Measurements from ENCODE around the gene RBM22.
A peak's percentile ranks its signal among the peaks of the same experiment; 100 is the strongest.

Gene RBM22

DNA sequence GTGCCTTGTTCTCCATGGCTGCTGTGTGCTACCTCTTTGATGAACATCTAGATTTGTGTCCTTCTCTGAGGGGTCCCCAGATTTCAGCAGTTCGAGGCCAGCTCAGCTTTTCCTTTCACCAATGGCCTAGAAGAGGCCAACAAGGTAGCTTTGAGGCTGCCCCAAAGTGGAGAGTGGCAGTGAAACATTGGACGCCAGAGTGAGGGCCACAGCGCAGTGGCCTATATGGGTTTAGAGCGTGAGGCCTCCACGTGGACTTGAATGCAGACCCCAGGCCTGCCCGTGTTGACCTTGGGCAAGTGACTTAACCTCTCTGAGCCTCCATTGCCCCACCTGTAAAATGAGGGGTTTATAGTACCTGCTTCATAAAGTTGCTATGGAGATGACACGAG lies 28.0 kb downstream of the RBM22 start:
- DNase-seq (ENCODE audit: low read depth in 4 of 4, low spot score in 1 of 4): no peak

- DNase-seq (ENCODE audit: low read depth in 4 of 4, low spot score in 1 of 4): no peak
Measured at GRCh38 chr5:150672237-150672883, 28.5 kb downstream of the RBM22 start.

DNA sequence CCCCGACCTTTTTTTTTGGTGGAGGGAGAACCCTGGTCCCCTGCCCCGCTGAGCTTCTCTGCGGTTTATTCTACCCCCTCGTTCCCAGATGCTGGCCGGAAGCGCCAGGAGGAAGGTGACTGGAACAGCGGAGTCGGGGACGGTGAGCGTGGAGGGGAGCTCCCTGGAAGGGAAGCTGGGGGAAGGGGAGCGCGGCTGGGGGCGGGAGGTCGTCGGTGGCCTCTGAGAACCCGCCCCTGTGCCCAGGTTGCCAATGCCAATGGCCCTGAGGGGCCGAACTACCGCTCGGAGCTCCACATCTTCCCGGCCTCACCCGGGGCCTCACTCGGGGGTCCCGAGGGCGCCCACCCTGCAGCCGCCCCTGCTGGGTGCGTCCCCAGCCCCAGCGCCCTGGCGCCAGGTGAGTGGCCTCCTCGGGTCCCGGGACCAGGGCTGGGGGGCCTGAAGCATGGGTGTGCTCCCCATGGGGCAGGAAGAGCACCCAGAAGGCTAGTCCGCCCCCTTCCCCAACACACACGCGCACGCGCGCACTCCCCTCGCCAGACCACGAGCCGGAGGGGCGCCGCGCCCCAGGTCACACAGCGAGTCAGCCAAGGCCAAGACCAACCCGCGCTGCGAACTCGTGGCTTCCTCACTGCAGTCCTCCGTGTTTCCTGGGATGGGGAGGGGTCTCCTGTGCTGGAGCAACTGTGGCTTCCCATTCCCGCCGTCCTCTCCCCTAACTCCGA lies 29.2 kb downstream of the RBM22 start:
- DNase-seq (ENCODE audit: low read depth in 4 of 4, low spot score in 1 of 4): no peak

DNA sequence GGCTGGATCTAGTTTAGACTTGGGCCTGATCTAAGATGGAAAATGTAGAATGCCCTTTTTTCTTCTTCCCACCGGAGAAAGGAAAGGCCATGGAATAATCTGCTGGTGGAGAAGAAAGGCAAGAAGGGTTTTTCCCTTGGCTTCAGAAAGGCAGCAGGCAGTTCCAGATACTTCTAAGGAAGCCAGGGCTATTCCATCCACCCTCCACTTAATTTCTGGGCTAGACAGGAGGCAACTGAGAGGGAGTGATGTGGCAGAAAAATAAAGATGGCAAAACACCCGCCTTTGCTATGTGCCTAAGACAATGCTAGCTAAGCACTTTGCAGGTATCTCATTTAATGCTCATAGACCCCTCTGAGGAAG lies 29.9 kb downstream of the RBM22 start:
- no peak for DNase-seq (ENCODE audit: low read depth in 4 of 4, low spot score in 1 of 4)

- DNase-seq (ENCODE audit: low read depth in 4 of 4, low spot score in 1 of 4): no peak
Measured at GRCh38 chr5:150670275-150670947, 30.5 kb downstream of the RBM22 start.

- DNase-seq (ENCODE audit: low read depth in 4 of 4, low spot score in 1 of 4): no peak
Measured at GRCh38 chr5:150665044-150665443, 35.8 kb downstream of the RBM22 start.

DNA sequence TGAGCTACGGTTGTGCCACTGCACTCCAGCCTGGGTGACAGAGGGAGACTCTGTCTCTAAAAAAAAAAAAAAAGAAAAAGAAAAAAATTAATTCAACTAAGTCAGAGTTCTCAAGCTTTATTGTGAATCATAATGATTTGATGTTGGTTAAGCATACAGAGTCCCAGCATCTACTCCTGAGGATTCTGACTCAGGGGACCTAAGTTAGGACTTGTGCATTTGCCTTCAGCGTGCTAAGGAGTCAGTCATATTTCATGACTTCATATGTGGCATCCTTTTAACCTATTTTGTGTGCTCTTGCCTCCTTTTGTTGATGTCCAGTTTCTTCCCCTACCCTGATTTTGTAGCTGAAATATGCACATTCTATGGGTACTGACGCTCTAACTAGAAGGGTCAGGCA lies 36.9 kb downstream of the RBM22 start:
- no peak for DNase-seq (ENCODE audit: low read depth in 4 of 4, low spot score in 1 of 4)

- DNase-seq (ENCODE audit: low read depth in 4 of 4, low spot score in 1 of 4): no peak
Measured at GRCh38 chr5:150662731-150663516, 37.9 kb downstream of the RBM22 start.

GRCh38 chr5:150661821-150662596 lies 38.9 kb downstream of the RBM22 start:
- no peak for DNase-seq (ENCODE audit: low read depth in 4 of 4, low spot score in 1 of 4)

GRCh38 chr5:150661086-150661485 lies 39.8 kb downstream of the RBM22 start, which contains the start of gene MYOZ3:
MYOZ3 (plus strand) TSS chr5:150661251; CDS start chr5:150662942, 1,691 bp downstream.
- no peak for DNase-seq (ENCODE audit: low read depth in 4 of 4, low spot score in 1 of 4)

DNA sequence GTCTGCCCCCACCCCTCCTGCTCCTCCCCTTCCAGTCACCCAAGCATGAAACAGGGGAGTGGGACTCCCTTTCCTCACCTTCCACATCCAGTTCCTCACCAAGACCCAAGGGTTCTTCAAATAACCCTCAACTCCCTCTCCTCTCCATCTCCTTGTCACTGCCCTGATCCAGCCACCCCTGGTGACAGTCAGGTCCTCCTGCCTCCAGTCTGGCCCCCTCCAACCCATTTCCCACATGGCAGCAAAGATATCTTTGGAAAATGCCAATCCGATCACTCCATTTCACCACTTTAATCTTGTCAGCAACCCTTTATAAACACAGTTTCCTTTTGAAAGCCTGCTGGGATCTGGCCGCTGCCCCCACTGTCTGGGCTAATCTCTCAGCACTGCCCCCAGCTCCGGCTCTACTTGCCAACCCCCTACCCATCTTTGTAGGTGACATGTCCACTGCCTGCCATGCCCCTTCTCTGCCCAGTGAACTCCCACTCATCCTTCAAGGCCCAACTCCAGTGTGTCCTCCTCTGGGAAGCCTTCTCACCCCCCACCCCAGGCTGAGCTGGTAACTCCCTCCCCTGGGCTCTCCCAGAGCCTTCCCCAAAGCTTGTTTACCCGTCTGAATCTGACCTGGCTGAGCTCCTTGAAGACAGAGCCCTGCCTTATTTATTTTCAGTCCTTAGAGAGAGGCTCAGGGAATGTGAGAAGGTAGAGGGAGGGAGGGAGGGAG lies 40.6 kb downstream of the RBM22 start:
- no peak for DNase-seq (ENCODE audit: low read depth in 4 of 4, low spot score in 1 of 4)

DNA sequence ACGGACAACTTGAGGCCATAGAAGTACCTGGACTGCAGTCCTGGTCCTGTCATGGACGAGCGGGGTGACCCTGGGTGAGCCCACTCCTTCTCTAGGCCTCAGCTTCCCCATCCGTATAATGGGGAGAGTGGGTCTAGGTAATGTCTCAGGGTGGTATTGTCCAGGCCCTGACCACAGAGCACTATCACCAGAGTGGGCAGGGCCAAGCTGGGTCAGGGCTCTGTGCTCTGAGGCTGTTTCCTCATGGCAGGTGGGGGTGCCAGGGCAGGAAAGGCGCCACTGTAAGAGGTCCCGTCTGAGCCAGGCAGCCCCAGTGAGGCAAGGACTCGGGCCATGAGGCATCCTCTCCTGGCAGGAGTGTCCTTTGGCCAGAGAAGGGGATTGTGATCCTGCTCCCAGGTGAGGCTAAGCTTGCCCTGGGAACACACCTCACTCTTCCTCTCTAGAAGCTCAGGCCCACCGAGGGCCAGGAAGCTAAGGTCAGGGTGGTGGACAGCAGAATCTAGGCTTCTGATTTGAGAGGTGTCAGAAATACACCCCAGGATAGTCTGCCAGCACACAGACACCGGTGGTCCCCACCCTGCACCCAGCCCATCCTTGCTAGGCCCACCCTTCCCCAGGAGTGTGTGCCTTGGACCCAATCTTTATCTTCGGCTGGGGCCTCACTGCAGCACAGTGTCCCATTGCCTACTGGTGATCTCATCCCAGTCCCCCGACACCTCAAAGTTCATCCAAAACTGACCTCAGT lies 41.3 kb downstream of the RBM22 start:
- no peak for DNase-seq (ENCODE audit: low read depth in 4 of 4, low spot score in 1 of 4)

GRCh38 chr5:150658699-150659265 lies 42.1 kb downstream of the RBM22 start:
- DNase-seq (ENCODE audit: low read depth in 4 of 4, low spot score in 1 of 4): no peak

DNA sequence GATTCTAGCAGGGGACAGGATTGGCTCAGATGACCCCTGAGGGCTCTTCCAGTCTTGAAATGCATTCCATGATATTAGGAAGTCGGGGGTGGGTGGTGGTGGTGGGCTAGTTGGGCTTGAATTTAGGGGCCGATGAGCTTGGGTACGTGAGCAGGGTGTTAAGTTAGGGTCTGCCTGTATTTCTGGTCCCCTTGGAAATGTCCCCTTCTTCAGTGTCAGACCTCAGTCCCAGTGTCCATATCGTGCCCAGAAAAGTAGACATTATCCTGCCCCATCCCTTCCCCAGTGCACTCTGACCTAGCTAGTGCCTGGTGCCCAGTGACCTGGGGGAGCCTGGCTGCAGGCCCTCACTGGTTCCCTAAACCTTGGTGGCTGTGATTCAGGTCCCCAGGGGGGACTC lies 42.7 kb downstream of the RBM22 start:
- DNase-seq (ENCODE audit: low read depth in 4 of 4, low spot score in 1 of 4): no peak

- DNase-seq (ENCODE audit: low read depth in 4 of 4, low spot score in 1 of 4): peak; percentile 13 to 63 (median 42)
Measured at GRCh38 chr5:150656191-150657132, 44.4 kb downstream of the RBM22 start.

DNA sequence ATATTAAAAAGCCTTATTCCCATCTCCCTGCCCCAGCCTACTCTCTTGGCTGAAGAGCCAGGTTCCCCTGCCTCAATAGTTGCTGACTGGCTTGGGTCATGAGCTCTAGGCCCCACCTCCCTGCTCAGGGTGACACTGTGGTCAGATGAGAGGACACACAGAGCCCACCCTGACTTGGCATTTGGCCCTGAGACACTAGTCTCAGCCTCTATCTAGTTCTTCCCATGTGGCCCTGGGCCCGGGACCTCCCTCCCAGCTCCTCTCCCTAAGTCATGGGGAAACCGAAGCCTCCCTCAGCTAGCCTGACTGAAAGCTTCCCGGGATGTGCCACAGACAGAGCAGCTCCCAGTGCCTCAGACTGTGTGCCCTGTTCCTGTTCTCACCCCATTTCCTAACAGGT lies 45.6 kb downstream of the RBM22 start:
- no peak for DNase-seq (ENCODE audit: low read depth in 4 of 4, low spot score in 1 of 4)

DNA sequence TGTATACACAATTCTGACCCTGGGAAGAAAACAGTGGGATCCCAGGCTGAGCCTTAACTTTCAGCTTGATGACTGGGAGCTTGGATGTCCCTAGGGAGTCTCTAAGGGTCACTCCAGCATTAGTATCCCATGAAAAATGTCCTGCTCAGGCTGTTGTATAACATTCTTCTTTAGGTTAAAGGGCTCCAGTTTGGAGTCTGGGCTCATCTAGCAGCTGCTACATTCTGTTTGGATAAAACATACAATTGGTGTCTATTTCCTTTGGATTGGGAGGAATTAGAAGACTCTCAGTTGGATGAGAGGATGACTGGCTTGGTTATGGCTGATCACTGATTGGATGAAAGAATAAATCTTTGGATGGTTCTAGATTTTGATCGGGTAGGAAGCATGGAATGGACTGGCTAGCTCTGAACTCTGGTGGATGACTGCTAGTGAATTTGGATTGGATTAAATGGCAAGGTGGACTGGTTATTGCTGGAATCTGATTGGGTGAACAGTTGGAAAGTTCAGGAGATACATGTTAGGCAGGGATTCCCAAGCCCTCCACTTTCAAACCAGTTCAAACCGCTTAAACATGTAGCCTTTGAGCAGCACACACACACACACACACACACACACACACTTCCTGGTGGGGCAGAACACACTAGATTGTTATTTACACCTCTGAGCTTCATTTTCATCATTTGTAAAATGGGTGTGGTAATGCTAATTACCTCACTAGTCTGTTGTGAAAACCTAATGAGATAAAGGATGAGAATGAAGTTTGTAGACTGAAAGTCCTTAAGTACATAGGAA lies 46.9 kb downstream of the RBM22 start:
- DNase-seq (ENCODE audit: low read depth in 4 of 4, low spot score in 1 of 4): no peak
